ENCODE results near the gene SRSF1. TPM values are rescaled to one million over a fixed set of nuclear protein-coding genes. Genes with fewer than 3 reads are reported as not detected.

The SRSF1 gene
- total RNA-seq, 1 experiment from 2014 or later = 325 TPM

DNA sequence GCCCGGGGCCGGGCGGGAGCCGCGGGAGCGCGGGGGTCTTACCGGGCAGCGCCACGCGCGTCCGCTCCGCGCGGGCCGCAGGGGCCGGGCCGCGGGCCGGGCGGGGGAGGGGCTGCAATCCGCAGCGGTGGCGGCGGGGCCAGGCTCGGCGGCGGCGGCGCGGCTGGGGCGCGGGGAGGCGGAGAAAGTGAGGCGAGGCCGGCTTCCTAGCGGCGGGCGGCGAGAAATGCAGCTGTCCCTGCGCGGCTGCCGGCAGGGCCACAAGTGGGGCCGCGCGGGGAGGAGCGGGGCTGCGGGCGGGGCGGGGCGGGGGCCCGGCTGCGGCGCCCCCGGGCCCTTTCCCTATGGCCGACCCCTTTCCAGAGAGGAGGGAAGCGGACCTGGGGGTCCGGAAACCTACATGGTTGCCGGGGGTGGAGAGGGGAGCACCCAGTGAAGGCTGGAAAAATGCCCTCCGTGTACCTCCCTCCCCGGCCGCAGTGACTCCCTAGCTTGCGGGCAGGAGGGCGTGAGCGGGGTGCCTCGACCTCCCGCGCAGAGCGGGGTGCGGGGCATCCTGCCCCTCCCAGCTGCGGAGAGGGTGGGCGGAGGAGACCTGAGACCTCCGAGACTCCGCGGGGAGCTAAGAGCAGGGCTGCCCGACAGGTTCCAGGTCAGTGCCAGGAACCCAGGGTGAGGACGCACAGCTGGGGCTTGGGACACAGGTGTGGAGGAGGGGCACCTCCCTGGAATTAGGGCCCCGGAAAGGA, 51.7 kb downstream of the SRSF1 start, which contains the start of gene CUEDC1:
Gene CUEDC1 (minus strand): TSS at position 230 of the 749 bp plus-strand sequence. CDS start 69,848 bp downstream, outside the sequence.
- no peaks in the 10 kb centered on the region for H3K9me3 Mint-ChIP-seq (ENCODE audit: unreplicated experiment)
- BruUV-seq (replicated peaks) = no TSS peak
- Histone ChIP-seq H3K4me1 (peaks cover 47% of the 10 kb centered on the region), H3K4me3 (ENCODE audit: low read depth, low read length) (peak within 1 kb of the TSS; percentile 69), H3K27me3 (replicated peaks; ENCODE audit: control insufficient read depth, insufficient read depth, low read length) (no peaks in the 10 kb centered on the region), H3K9me3 (no peaks in the 10 kb centered on the region), H3K36me3 (ENCODE audit: control insufficient read depth, insufficient read depth, low read length) (no peaks in the 10 kb centered on the region)
- intact Hi-C loops (cut with micrococcal nuclease; ENCODE audit: unreplicated experiment) = loop anchor here (2.0 kb wide), 3 partner anchors 33 to 63 kb away; partner anchors contain the start of gene VEZF1
- peak within 1 kb of the TSS; percentile 53 for H3K27ac Mint-ChIP-seq (ENCODE audit: unreplicated experiment)
- POLR2A ChIA-PET = interaction anchor here (0.6 to 1.7 kb wide), 9 partner anchors 20 to 104 kb away, joined by 3 to 9 read pairs (median 4); partner anchors contain the start of gene SRSF1
- CTCF ChIA-PET = interaction anchor here (0.6 to 2.7 kb wide), 9 partner anchors 29 to 768 kb away, joined by 3 to 10 read pairs (median 4); no protein-coding TSS in a partner anchor
- H3K36me3 Mint-ChIP-seq (ENCODE audit: insufficient read depth, unreplicated experiment) = peaks cover 8% of the 10 kb centered on the region
- no peaks in the 10 kb centered on the region for H3K27me3 Mint-ChIP-seq (ENCODE audit: insufficient read depth, unreplicated experiment)
- TF ChIP-seq, protein P1, sequence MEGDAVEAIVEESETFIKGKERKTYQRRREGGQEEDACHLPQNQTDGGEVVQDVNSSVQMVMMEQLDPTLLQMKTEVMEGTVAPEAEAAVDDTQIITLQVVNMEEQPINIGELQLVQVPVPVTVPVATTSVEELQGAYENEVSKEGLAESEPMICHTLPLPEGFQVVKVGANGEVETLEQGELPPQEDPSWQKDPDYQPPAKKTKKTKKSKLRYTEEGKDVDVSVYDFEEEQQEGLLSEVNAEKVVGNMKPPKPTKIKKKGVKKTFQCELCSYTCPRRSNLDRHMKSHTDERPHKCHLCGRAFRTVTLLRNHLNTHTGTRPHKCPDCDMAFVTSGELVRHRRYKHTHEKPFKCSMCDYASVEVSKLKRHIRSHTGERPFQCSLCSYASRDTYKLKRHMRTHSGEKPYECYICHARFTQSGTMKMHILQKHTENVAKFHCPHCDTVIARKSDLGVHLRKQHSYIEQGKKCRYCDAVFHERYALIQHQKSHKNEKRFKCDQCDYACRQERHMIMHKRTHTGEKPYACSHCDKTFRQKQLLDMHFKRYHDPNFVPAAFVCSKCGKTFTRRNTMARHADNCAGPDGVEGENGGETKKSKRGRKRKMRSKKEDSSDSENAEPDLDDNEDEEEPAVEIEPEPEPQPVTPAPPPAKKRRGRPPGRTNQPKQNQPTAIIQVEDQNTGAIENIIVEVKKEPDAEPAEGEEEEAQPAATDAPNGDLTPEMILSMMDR (IDR thresholded peaks at IDR 0.05; ENCODE audit: insufficient read depth in 1 of 2, low read depth in 1 of 2, low read length in 1 of 2, severe bottlenecking in 1 of 2, unreplicated experiment in 1 of 2) = peak; percentile 22 to 40
- peaks cover 36% of the 10 kb centered on the region for H3K4me1 Mint-ChIP-seq (ENCODE audit: low read depth, unreplicated experiment)
- H3K4me3 Mint-ChIP-seq (ENCODE audit: unreplicated experiment) = peak within 1 kb of the TSS; percentile 72
- DNase-seq = peak; percentile 76 to 90

DNA sequence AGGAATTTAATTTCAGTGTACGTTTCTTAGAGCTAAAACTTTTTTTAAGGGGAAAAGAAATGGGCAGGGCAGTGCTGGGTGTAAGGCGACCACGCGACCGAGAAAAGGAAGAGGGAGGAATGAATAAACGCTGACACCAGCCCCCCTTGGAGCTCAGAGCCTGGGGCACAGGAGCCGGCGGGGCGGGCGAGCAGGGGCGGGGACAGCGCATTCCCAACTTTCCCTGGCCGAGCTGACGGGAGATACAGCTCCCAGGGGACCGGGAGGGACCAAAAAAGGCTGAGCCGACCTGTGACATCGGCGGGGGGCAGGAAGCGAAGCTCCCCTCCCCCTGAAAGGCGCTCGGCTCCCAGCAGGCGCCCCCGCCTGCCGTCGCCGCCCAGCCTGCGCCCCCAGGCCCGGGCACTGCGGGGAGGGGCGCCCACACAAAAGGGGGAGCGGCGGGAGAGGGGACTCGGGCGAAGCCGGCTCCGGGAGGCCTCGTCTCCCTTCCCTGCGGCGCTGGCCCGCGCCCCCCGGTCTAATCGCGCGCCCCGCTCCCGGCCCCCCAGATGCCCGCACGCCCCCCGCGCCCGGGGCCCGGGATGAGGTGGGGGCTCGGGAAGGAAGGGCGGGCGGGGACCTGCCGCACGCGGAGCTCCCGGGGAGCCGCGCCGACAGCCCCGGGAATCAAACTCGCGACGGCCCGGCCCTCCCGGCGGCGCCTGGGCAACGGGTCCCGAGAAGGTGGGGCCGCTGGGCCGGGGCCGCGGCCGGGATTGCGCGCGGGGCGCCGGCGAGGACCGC, 52.5 kb downstream of the SRSF1 start:
- DNase-seq = peak; percentile 66 to 71
- POLR2A ChIA-PET = interaction anchor here (0.6 to 1.7 kb wide), 6 partner anchors 43 to 104 kb away, joined by 3 to 9 read pairs (median 6); partner anchors contain the start of gene SRSF1
- TF ChIP-seq, protein P1 (IDR thresholded peaks at IDR 0.05; ENCODE audit: insufficient read depth in 1 of 2, low read depth in 1 of 2, low read length in 1 of 2, severe bottlenecking in 1 of 2, unreplicated experiment in 1 of 2) = no peak
- peak overlapping the region; percentile 69 for H3K4me3 ChIP-seq (ENCODE audit: low read depth, low read length)
- no TSS peak for BruUV-seq (replicated peaks)
- Mint-ChIP-seq H3K36me3 (ENCODE audit: insufficient read depth, unreplicated experiment) (peaks cover 8% of the 10 kb centered on the region), H3K27me3 (ENCODE audit: insufficient read depth, unreplicated experiment) (no peaks in the 10 kb centered on the region), H3K4me1 (ENCODE audit: low read depth, unreplicated experiment) (peaks cover 36% of the 10 kb centered on the region), H3K27ac (ENCODE audit: unreplicated experiment) (peak overlapping the region; percentile 53), H3K9me3 (ENCODE audit: unreplicated experiment) (no peaks in the 10 kb centered on the region), H3K4me3 (ENCODE audit: unreplicated experiment) (peak overlapping the region; percentile 72)
- CTCF ChIA-PET = interaction anchor here (0.7 to 2.7 kb wide), 9 partner anchors 11 to 93 kb away, joined by 3 to 10 read pairs (median 3); no protein-coding TSS in a partner anchor
- no peaks in the 10 kb centered on the region for H3K27me3 ChIP-seq (replicated peaks; ENCODE audit: control insufficient read depth, insufficient read depth, low read length)
- intact Hi-C loops (cut with micrococcal nuclease; ENCODE audit: unreplicated experiment) = loop anchor here (1.0 to 2.0 kb wide), 4 partner anchors 8 to 62 kb away; partner anchors contain the start of gene VEZF1
- no peaks in the 10 kb centered on the region for H3K36me3 ChIP-seq (ENCODE audit: control insufficient read depth, insufficient read depth, low read length)
- peaks cover 53% of the 10 kb centered on the region for H3K4me1 ChIP-seq
- H3K9me3 ChIP-seq = no peaks in the 10 kb centered on the region
